Measurements from ENCODE around the gene LDLRAD2. TPM values are rescaled to one million over a fixed set of nuclear protein-coding genes. Genes with fewer than 3 reads are reported as not detected.

The LDLRAD2 gene
- total and polyA plus RNA-seq, 9 of the 15 experiments (the other 6 are each of a cell fraction or from before 2014, with no cell fraction given) = 0.45 to 0.48 TPM; not detected in 7

DNA sequence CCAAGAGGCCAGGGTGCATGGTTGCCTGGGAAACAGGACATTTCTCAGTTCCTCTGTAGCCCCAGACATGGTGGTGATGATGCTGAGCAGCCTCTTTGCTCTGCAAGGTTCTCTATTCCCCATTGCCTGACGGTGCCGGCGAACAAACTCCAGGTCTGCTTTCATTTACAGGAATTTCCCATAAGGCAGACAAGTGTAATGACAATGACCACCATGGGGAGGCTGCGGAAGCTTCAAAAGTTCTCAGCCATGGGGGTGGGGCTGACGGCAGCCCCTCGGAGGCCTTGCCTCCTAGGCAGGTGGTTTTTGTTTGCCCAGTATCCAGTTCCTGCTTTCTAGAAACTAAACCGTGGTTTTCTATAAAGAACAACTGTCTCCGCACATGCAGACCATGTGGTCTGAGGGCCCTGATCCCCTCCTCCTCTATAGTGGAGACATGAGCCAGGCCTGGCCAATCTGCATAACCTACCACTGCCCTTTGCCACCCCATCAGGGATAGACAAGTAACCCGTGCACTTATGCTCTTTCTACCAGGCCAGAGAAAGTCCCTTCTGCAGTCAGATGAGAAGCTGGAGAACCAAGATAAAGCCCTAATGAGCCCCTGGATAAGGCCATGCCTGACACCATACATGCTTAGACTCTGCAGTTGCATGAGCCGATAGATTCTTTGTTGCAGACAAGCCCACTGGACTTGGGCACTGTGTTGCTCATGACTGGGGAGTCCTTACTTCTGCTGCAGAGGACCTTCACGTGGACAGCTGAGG is 54.1 kb downstream of the LDLRAD2 start (continued):
- TF ChIP-seq, protein P1, sequence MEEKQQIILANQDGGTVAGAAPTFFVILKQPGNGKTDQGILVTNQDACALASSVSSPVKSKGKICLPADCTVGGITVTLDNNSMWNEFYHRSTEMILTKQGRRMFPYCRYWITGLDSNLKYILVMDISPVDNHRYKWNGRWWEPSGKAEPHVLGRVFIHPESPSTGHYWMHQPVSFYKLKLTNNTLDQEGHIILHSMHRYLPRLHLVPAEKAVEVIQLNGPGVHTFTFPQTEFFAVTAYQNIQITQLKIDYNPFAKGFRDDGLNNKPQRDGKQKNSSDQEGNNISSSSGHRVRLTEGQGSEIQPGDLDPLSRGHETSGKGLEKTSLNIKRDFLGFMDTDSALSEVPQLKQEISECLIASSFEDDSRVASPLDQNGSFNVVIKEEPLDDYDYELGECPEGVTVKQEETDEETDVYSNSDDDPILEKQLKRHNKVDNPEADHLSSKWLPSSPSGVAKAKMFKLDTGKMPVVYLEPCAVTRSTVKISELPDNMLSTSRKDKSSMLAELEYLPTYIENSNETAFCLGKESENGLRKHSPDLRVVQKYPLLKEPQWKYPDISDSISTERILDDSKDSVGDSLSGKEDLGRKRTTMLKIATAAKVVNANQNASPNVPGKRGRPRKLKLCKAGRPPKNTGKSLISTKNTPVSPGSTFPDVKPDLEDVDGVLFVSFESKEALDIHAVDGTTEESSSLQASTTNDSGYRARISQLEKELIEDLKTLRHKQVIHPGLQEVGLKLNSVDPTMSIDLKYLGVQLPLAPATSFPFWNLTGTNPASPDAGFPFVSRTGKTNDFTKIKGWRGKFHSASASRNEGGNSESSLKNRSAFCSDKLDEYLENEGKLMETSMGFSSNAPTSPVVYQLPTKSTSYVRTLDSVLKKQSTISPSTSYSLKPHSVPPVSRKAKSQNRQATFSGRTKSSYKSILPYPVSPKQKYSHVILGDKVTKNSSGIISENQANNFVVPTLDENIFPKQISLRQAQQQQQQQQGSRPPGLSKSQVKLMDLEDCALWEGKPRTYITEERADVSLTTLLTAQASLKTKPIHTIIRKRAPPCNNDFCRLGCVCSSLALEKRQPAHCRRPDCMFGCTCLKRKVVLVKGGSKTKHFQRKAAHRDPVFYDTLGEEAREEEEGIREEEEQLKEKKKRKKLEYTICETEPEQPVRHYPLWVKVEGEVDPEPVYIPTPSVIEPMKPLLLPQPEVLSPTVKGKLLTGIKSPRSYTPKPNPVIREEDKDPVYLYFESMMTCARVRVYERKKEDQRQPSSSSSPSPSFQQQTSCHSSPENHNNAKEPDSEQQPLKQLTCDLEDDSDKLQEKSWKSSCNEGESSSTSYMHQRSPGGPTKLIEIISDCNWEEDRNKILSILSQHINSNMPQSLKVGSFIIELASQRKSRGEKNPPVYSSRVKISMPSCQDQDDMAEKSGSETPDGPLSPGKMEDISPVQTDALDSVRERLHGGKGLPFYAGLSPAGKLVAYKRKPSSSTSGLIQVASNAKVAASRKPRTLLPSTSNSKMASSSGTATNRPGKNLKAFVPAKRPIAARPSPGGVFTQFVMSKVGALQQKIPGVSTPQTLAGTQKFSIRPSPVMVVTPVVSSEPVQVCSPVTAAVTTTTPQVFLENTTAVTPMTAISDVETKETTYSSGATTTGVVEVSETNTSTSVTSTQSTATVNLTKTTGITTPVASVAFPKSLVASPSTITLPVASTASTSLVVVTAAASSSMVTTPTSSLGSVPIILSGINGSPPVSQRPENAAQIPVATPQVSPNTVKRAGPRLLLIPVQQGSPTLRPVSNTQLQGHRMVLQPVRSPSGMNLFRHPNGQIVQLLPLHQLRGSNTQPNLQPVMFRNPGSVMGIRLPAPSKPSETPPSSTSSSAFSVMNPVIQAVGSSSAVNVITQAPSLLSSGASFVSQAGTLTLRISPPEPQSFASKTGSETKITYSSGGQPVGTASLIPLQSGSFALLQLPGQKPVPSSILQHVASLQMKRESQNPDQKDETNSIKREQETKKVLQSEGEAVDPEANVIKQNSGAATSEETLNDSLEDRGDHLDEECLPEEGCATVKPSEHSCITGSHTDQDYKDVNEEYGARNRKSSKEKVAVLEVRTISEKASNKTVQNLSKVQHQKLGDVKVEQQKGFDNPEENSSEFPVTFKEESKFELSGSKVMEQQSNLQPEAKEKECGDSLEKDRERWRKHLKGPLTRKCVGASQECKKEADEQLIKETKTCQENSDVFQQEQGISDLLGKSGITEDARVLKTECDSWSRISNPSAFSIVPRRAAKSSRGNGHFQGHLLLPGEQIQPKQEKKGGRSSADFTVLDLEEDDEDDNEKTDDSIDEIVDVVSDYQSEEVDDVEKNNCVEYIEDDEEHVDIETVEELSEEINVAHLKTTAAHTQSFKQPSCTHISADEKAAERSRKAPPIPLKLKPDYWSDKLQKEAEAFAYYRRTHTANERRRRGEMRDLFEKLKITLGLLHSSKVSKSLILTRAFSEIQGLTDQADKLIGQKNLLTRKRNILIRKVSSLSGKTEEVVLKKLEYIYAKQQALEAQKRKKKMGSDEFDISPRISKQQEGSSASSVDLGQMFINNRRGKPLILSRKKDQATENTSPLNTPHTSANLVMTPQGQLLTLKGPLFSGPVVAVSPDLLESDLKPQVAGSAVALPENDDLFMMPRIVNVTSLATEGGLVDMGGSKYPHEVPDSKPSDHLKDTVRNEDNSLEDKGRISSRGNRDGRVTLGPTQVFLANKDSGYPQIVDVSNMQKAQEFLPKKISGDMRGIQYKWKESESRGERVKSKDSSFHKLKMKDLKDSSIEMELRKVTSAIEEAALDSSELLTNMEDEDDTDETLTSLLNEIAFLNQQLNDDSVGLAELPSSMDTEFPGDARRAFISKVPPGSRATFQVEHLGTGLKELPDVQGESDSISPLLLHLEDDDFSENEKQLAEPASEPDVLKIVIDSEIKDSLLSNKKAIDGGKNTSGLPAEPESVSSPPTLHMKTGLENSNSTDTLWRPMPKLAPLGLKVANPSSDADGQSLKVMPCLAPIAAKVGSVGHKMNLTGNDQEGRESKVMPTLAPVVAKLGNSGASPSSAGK (IDR thresholded peaks at IDR 0.05) = 0 out of 2 replicates have a peak, but pooled peaks have one; percentile 46
- TF ChIP-seq NFIC (IDR thresholded peaks at IDR 0.05) (peak; percentile 43), JUND (IDR thresholded peaks at IDR 0.05; ENCODE audit: borderline replicate concordance, low read depth, low read length) (peak; percentile 32; the same call in 1 of the 2 replicates), JUND (tag; IDR thresholded peaks at IDR 0.05; ENCODE audit: borderline replicate concordance, low read depth, low read length) (no peak), MEIS2 (IDR thresholded peaks at IDR 0.05; ENCODE audit: partially characterized antibody) (peak; percentile 16), L3MBTL2 (IDR thresholded peaks at IDR 0.05) (peak; percentile 49), USF1 (CRISPR knock-in tag; IDR thresholded peaks at IDR 0.05) (peak; percentile 32; the same call in 1 of the 2 replicates), ZNF41 (CRISPR knock-in tag; conservative IDR thresholded peaks at IDR 0.05) (no peak), MYNN (IDR thresholded peaks at IDR 0.05) (peak; percentile 76; the same call in 1 of the 2 replicates), MYNN (CRISPR knock-in tag; IDR thresholded peaks at IDR 0.05) (no peak), E2F6 (IDR thresholded peaks at IDR 0.05; ENCODE audit: borderline replicate concordance in 1 of 2, extremely low read depth in 1 of 2, insufficient read depth in 1 of 2, insufficient read length in 1 of 2, low read depth in 1 of 2, low read length in 1 of 2, poor library complexity in 1 of 2, severe bottlenecking in 1 of 2) (peak in 1 of 2 experiments; percentile 35), HMBOX1 (IDR thresholded peaks at IDR 0.05) (peak; percentile 61), CREBBP (IDR thresholded peaks at IDR 0.05; ENCODE audit: low read depth, low read length) (no peak)

All from K562 (cell line).